Stimulated activated CD4-positive, alpha-beta T cell treated with anti-CD3 and anti-CD28 coated beads, Interleukin-15, amount 100 ng/mL, for 48 hours (primary cell): Measurements from ENCODE around the gene TAX1BP1.

Experiments
- DNase-seq, 2 donors: peaks; one replicate each; pipeline ENCODE4 v3.0.0-alpha.2; 2020; ENCODE audit warnings: low read depth in 2 of 2

Gene TAX1BP1

DNA sequence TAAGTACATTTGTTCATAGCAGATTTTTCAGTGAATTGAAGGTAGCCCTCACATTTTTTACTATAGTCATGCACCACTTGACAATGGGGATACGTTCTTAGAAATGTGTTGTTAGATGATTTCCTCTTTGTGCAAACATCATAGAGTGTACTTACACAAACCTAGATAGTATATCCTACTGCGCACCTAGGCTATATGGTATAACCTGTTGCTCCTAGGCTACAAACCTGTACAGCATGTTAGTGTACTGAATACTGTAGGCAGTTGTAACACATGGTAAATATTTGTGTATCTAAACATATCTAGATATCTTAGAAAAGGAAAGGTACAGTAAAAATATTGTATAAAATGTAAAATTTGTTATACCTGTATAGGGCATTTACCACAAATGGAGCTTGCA is 41.2 kb downstream of the TAX1BP1 start:
- DNase-seq, result no peak

DNA sequence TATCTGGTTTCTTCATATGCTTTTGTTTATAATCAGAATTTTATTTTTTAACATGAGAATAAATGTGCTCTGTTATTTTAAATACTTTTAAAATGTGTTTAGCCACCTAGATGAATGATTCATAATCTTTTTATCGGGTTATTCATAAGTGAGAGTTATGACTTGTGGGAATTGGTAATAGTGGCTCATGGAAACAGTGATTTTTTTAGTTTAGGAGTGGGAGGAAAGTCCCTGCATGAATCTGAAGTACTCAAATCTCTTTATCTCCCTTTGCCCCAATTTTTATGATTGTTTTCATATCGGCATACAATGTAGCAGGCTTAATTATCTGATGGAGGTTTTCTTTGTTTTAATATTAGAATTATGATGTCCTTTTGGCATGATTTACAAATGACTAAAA is 42.9 kb downstream of the TAX1BP1 start:
- no peak for DNase-seq

DNA sequence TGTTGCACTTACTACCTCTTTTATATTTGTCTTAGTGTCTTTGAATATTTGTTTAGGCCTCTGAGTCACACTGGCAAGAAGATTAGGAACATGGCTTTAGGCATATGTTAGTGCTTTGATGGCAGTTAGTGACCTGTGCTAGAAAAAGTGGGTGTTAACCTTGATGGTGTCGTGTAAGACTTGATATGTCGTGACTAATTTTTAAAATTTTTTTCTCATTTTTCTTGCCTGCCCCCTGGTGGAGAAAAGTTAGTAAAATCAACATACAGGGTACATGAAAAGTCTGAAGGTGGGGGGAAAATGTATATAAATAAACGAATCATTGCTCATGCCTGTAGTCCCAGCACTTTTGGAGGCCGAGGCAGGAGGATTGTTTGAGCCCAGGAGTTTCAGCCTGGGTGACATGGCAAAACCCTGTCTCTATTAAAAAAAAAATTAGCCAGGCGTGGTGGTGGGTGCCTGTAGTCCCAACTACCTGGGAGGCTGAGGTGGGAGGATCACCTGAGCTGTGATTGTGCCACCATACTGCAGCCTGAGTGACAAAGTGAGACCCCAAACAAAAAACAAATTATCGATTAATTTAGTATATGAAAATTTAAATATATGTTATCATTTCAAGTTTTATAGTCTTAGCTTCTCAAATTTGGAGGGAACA is 44.6 kb downstream of the TAX1BP1 start:
- DNase-seq, result peak in 1 of 2 donors; percentile 13

DNA sequence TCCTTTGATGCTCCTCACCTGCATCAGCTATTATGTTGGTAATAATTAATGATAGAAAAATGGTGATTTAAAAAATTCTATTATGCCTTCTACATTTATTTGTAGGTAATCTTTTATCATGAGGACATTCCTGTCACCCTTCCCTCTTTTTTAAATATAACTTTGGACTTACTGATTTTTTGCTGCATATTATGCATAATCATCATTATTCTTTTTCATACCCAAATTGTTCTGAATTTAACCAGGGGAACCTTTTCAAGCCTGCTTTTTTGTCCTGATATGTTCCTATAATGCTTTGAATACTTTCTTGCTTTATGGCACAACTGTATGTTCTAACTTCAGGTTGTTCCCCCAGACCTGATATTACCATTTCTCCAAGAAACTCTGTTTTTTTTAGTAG is 48.5 kb downstream of the TAX1BP1 start:
- no peak for DNase-seq

DNA sequence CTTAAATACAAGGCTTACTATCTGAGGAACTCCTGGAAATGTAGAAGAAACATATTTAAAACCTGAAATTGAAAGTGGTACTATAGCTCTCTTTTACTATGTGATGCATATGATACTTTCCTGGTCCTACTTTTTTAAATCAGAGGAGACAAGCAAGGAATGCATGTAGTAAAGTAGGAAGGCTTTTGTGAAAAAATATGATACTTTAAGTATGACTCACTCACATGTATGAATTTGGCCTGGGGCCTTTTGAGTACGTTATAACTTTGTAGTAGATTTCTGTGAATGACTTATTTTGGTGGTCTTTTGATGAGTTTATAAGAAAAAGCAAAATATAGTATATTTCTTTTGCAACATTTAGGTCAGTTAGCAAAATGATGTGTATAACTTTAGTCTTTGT is 53.8 kb downstream of the TAX1BP1 start:
- no peak for DNase-seq

GRCh38 chr7:27795977-27796376 is 56.0 kb downstream of the TAX1BP1 start:
- DNase-seq, result no peak

- DNase-seq, result no peak
Observed at GRCh38 chr7:27799212-27799611, 59.2 kb downstream of the TAX1BP1 start.

DNA sequence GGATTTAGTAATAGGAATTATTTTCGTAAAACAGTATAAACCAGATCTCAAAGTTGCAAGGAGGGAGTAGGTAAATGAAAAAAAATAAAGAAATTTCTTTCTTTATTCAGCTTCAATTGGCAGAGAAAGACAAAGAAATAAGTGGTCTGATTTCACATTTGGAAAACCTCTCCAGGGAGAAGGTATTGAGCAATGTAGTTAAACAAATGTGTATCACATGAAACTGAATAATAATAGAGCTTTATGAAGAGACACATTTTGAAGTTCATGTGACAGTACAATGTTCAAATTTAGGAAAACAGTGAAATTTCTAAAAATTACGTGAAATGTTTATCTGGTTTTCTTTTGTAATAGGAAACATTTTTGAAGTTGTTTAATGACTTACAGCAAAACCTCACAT is 63.0 kb downstream of the TAX1BP1 start:
- no peak for DNase-seq

- no peak for DNase-seq
Observed at GRCh38 chr7:27804139-27804538, 64.2 kb downstream of the TAX1BP1 start.

- no peak for DNase-seq
Observed at GRCh38 chr7:27808626-27809025, 68.7 kb downstream of the TAX1BP1 start.

GRCh38 chr7:27810186-27810585 is 70.2 kb downstream of the TAX1BP1 start:
- no peak for DNase-seq

DNA sequence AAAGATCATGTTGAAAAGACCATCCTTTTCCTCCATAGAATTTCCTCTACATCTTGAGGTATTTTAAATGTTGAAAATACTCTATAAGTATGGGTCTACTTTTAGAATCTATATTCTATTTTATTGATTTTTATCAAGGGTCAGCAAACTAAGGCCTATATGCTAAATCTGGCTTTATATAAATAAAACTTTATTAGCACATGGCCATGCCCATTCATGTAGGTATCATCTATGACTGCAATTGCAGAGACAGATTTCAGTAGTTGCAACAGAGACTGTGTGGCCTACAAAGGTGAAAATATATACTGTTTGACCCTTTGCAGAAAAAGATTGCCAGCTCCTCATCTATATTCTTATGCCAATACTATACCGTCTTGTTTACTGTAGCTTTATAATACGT is 72.7 kb downstream of the TAX1BP1 start:
- no peak for DNase-seq

- no peak for DNase-seq
Observed at GRCh38 chr7:27822245-27822644, 82.3 kb downstream of the TAX1BP1 start.

DNA sequence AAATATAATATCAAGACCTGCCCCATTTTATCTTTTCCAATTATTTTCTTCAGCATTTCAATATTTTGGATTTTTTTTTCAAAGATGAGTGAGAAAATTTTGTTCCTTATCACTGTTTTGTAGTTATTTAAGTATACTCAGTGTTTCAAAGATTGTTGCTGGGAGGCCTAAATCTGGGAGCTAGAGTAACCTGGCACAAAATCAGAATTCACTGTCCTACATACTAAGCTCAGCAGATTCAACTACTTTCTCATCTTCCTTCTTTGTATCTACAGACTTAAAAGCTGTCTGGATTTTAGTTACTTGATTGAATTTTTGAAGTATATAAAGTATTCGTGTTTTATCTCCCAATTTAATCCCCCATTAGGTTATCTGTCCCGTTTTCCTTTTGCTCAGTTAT is 85.9 kb downstream of the TAX1BP1 start:
- no peak for DNase-seq

GRCh38 chr7:27826357-27826756 is 86.4 kb downstream of the TAX1BP1 start:
- DNase-seq, result no peak

GRCh38 chr7:27834179-27834921 is 94.4 kb downstream of the TAX1BP1 start:
- DNase-seq, result no peak

GRCh38 chr7:27835376-27835775 is 95.4 kb downstream of the TAX1BP1 start:
- DNase-seq, result no peak

GRCh38 chr7:27836536-27836935 is 96.6 kb downstream of the TAX1BP1 start:
- DNase-seq, result no peak

DNA sequence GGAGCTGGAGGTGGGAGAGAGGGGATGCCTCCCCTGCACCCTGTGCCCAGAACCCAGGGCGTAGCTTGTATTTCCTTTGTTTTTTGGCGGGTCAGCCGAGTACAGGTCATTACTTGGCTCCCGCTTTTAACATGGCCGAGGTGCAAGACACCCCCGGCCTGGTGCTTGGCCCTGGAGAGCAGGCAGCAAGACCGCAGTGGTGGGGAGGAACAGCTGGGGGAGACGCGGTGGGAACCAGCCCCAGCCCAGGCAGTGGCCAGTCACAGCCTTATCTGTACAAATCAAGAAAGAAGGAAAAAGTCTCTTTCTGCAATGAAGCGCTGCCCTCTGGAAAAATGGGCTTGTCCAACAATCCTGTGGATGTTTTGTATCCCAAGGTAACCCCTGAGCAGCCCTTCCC is 99.1 kb downstream of the TAX1BP1 start:
- DNase-seq, result no peak

- peak in 1 of 2 donors; percentile 24 for DNase-seq
Observed at GRCh38 chr7:27840313-27840712, 100.4 kb downstream of the TAX1BP1 start.

DNA sequence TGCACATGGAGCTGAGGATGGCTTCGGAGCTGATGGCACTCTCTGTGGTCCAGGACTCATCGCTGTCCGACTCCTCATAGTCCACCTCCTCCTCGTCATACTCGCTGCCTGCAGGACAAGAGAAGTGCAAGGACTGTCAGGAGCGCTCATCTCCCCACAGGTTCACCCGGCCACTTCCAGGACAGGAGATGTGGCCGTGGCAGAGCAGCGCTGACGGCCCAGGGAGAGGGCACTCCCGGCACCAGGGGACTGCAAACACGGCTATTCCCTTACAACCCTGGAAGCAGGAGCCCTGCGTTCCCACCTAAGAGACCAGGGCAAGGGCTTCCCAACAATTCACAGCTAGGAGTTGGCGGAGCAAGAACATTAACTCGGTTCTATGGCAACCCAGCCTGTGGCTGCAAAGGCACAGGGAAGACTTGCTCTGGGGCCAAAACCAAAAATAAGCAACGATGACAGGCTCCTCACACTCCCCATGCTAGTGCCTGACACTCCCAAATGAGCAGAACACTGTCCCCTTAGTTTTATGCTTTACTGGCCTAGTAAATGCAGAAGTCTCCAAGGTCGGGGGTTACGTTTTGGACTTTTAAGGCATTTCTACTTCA is 100.9 kb downstream of the TAX1BP1 start:
- no peak for DNase-seq

DNA sequence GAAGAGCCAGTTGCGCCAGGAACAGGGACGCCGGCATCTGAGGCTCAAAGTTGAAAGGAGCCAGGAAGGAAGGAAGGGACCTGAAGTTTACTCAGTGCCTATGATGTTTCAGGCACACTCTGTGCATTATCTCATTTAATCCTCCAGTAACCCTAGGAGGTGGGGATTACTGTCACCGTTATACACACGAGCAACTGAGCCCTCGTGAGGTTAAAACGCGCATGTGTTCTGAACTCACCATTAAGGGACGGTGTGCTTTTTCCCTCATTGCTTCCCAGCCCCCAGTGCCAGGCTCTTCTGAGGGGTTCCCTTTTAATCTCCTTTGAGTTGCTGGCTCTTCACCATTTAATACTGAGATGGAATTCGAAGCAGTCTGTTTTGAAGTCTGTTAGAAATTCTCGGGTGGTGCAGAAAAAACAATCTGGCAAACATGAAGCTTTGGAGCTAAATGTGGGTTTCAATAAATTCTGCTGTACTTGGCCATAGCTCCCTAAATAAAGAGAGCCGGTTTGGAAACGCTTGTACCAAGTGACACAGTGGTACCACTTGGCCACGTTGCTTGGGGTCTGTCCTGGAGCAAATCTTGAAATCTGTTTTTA is 102.2 kb downstream of the TAX1BP1 start:
- no peak for DNase-seq

GRCh38 chr7:27842851-27843250 is 102.9 kb downstream of the TAX1BP1 start:
- no peak for DNase-seq
